Measurements from ENCODE around the gene P3H1.

DNA sequence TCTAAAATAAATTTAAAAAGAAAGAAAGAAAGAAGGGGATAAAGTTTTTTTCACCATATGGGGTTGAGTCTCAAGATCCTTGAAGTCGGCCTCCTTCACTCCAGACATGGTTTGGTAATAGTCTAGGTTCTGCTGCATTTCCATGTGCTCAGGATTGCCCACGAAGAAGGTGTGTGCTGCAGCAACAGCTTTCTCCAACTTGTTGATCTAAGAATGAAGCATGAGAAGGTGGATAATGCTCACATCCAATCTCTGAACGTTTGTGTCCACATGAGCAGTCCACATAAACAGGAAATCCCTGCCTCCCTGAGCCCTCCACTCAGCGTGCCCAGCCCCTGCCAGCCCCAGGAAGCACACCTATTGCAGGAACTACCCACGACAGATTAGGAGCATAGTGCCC, 4.6 kb downstream of the P3H1 start:
- TF ChIP-seq POLR2A (IDR thresholded peaks at IDR 0.05) = no peak
- TF ChIP-seq, protein P1, sequence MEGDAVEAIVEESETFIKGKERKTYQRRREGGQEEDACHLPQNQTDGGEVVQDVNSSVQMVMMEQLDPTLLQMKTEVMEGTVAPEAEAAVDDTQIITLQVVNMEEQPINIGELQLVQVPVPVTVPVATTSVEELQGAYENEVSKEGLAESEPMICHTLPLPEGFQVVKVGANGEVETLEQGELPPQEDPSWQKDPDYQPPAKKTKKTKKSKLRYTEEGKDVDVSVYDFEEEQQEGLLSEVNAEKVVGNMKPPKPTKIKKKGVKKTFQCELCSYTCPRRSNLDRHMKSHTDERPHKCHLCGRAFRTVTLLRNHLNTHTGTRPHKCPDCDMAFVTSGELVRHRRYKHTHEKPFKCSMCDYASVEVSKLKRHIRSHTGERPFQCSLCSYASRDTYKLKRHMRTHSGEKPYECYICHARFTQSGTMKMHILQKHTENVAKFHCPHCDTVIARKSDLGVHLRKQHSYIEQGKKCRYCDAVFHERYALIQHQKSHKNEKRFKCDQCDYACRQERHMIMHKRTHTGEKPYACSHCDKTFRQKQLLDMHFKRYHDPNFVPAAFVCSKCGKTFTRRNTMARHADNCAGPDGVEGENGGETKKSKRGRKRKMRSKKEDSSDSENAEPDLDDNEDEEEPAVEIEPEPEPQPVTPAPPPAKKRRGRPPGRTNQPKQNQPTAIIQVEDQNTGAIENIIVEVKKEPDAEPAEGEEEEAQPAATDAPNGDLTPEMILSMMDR (IDR thresholded peaks at IDR 0.05) = no peak

Data from prostate gland (tissue), 2 donors.